Right lobe of liver (tissue), 4 donors: Measurements from ENCODE around the gene SEMA3E.

ENCODE experiments used
- POLR2A ChIP-seq: fragments of 450-650 bp; IDR thresholded peaks from one replicate; pipeline ENCODE4 v1.6.1; 2017; ENCODE audit warnings: antibody characterized with exemption, mild to moderate bottlenecking
- TF ChIP-seq, protein P1 (sequence below), 4 donors: fragments of 200-600 bp in 3 of 4; fragments of 450-650 bp in 1 of 4; IDR thresholded peaks; one replicate each; pipeline versions ENCODE4 v1.5.1 to v1.8.0; 2016 to 2022; ENCODE audit warnings: antibody characterized with exemption in 4 of 4, mild to moderate bottlenecking in 2 of 4
- donor health status: DM: no; HTN: no; CAD: no.
- donor health status: DM: no; HTN: no; CAD: no.
- donor health status: DM: no; HTN: yes; CAD: no.

DNA sequence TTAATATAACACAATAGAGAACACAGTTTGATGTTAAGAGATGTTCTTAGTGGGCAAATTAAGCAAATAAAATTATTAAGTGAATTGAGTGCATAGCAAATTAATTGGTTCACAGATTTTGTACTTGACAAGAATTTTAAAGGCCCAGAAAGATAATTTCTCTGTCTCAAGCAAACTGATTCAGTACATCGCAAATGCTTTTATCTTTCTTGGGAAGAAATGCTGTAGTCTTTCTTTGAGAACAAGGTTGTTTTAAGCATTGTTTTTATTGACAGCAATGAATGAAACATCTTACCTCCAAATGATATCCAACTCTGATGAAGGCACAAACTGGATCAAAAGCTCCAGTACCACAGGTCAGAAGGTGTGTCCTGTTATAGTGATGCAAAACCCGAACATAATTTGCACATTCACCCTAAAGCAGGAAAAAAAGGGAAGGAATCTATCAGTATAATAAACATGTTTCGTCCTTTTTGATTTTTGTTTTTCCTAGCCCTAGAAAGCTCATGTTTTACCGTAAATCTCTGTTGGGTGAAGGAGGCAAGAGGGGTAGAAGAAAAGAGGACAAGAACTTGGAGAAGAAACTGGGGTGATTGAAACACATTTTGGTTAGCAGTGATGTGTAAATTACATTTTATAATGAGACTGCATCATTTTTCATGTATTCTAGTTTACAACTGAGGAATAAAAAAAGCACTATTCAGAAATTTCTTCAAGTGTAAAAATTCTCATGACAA, 182.6 kb downstream of the SEMA3E start:
- TF ChIP-seq, protein P1, sequence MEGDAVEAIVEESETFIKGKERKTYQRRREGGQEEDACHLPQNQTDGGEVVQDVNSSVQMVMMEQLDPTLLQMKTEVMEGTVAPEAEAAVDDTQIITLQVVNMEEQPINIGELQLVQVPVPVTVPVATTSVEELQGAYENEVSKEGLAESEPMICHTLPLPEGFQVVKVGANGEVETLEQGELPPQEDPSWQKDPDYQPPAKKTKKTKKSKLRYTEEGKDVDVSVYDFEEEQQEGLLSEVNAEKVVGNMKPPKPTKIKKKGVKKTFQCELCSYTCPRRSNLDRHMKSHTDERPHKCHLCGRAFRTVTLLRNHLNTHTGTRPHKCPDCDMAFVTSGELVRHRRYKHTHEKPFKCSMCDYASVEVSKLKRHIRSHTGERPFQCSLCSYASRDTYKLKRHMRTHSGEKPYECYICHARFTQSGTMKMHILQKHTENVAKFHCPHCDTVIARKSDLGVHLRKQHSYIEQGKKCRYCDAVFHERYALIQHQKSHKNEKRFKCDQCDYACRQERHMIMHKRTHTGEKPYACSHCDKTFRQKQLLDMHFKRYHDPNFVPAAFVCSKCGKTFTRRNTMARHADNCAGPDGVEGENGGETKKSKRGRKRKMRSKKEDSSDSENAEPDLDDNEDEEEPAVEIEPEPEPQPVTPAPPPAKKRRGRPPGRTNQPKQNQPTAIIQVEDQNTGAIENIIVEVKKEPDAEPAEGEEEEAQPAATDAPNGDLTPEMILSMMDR (IDR thresholded peaks at IDR 0.05), result no peak
- no peak for TF ChIP-seq POLR2A
